ENCODE measurements around the gene ARHGAP44. TPM values are rescaled to one million over a fixed set of nuclear protein-coding genes. Genes with fewer than 3 reads are reported as not detected.

The ARHGAP44 gene
- total and polyA plus RNA-seq, 2 of the 8 experiments (the other 6 are each of a cell fraction or from before 2014, with no cell fraction given): 6.2 to 22.2 TPM

GRCh38 chr17:12974005-12974531 is 184.8 kb downstream of the ARHGAP44 start (continued):
- TF ChIP-seq KDM5A (IDR thresholded peaks at IDR 0.05; ENCODE audit: low read length) (no peak), ATF3 (IDR thresholded peaks at IDR 0.05; ENCODE audit: insufficient read depth, low read depth, low read length) (no peak), FOSL1 (IDR thresholded peaks at IDR 0.05; ENCODE audit: insufficient read depth, low read depth, low read length) (no peak), CHD7 (IDR thresholded peaks at IDR 0.05; ENCODE audit: insufficient replicate concordance, low read length) (no peak), EGR1 (IDR thresholded peaks at IDR 0.05; ENCODE audit: borderline replicate concordance, low read depth, low read length) (no peak)

All from H1 (cell line).